B cell (primary cell): ENCODE measurements around the gene MYRIP. TPM values are rescaled to one million over a fixed set of nuclear protein-coding genes. Genes with fewer than 3 reads are reported as not detected.

ENCODE experiments used
- ATAC-seq: fragments of 200-7000 bp; cut with Tn5 transposase; one replicate; pipeline ENCODE4 v1.10.0; 2021; ENCODE audit warnings: low read depth, mild to moderate bottlenecking, moderate number of reproducible peaks, moderate library complexity
- CTCF ChIA-PET: fragments of 350-600 bp; sonication (Branson Sonifier 250); formaldehyde crosslinking; loops from one replicate; lab custom pipeline; 2021; ENCODE audit warnings: antibody characterized with exemption, inconsistent platforms; lab: Charles Lee
- POLR2A ChIA-PET: fragments of 350-600 bp; sonication (Branson Sonifier 250); formaldehyde crosslinking; loops from one replicate; lab custom pipeline; 2021; ENCODE audit warnings: antibody characterized with exemption; lab: Charles Lee
- DNase-seq: peaks from one replicate; pipeline ENCODE4 v3.0.0; 2013
- H2AFZ ChIP-seq: 2 replicates; pipeline ENCODE4 v1.6.1; 2012; ENCODE audit warnings: mild to moderate bottlenecking, low read depth, low read length; ENCODE audit not compliant: insufficient read depth, poor library complexity, severe bottlenecking
- H3K27ac ChIP-seq, 2 donors: 1 replicate in 1 of 2; 2 replicates in 1 of 2; pipeline ENCODE4 v1.5.1; 2012 to 2013; ENCODE audit warnings: low read length in 2 of 2, mild to moderate bottlenecking in 2 of 2, moderate library complexity in 1 of 2
- H3K27me3 ChIP-seq, 4 experiments: fragments of 200-600 bp in 1 of 4; sonication (generic) in 1 of 4; replicated peaks in 1 of 4; 1 replicate in 2 of 4; 2 replicates in 2 of 4; pipeline versions ENCODE4 v1.6.1 to v1.7.0; 2013 to 2016; ENCODE audit warnings: low read length in 3 of 4, mild to moderate bottlenecking in 2 of 4, mixed read lengths in 1 of 4, moderate library complexity in 1 of 4; ENCODE audit not compliant: insufficient read depth in 4 of 4, control insufficient read depth in 3 of 4; ENCODE audit errors: control extremely low read depth in 1 of 4
- H3K36me3 ChIP-seq, 2 experiments: replicated peaks in 1 of 2; 1 replicate in 1 of 2; 2 replicates in 1 of 2; pipeline versions ENCODE4 v1.6.1 to v1.7.1; 2013; ENCODE audit warnings: low read length in 1 of 2; ENCODE audit not compliant: insufficient read depth in 2 of 2, control insufficient read depth in 1 of 2; ENCODE audit errors: control extremely low read depth in 1 of 2, extremely low read depth in 1 of 2
- H3K4me1 ChIP-seq, 2 donors: fragments of 200-600 bp in 1 of 2; sonication (generic) in 1 of 2; 1 replicate in 1 of 2; 2 replicates in 1 of 2; pipeline versions ENCODE4 v1.5.1 to v1.6.1; 2013 to 2017; ENCODE audit warnings: low read length in 2 of 2; ENCODE audit not compliant: control insufficient read depth in 2 of 2, insufficient read depth in 2 of 2
- H3K4me2 ChIP-seq: replicated peaks from 2 replicates; pipeline ENCODE3; 2012; ENCODE audit warnings: mild to moderate bottlenecking, low read depth, low read length; ENCODE audit not compliant: poor library complexity, severe bottlenecking
- H3K4me3 ChIP-seq, 5 experiments: fragments of 200-600 bp in 1 of 5; sonication (generic) in 1 of 5; 1 replicate in 3 of 5; 2 replicates in 2 of 5; pipeline versions ENCODE4 v1.5.1 to v1.7.0; 2011 to 2016; ENCODE audit warnings: low read length in 4 of 5, mild to moderate bottlenecking in 4 of 5, low read depth in 2 of 5, control low read depth in 1 of 5, moderate library complexity in 1 of 5; ENCODE audit not compliant: insufficient read depth in 1 of 5; ENCODE audit errors: control extremely low read depth in 1 of 5, extremely low read depth in 1 of 5
- H3K79me2 ChIP-seq: fragments of 200-600 bp; sonication (generic); one replicate; pipeline ENCODE4 v1.6.0; 2016; ENCODE audit warnings: low read length; ENCODE audit not compliant: control insufficient read depth, insufficient read depth
- H3K9ac ChIP-seq: fragments of 200-600 bp; sonication (generic); 2 replicates; pipeline ENCODE4 v1.6.1; 2017; ENCODE audit warnings: mild to moderate bottlenecking, low read length, moderate library complexity
- H3K9me3 ChIP-seq, 3 donors: one replicate each; pipeline versions ENCODE4 v1.6.1 to v1.7.1; 2013; ENCODE audit warnings: low read length in 2 of 3; ENCODE audit not compliant: control insufficient read depth in 2 of 3, insufficient read depth in 1 of 3; ENCODE audit errors: control extremely low read depth in 1 of 3
- H4K20me1 ChIP-seq: 2 replicates; pipeline ENCODE4 v1.6.0; 2012; ENCODE audit warnings: mild to moderate bottlenecking, low read length; ENCODE audit not compliant: insufficient read depth, control insufficient read depth, poor library complexity, severe bottlenecking
- H3K27ac Mint-ChIP-seq: one replicate; pipeline ENCODE4 v1.8.0; 2021; ENCODE audit warnings: mixed read lengths
- H3K27me3 Mint-ChIP-seq: one replicate; pipeline ENCODE4 v1.8.0; 2021; ENCODE audit warnings: mixed read lengths
- H3K4me1 Mint-ChIP-seq: one replicate; pipeline ENCODE4 v1.8.0; 2021; ENCODE audit warnings: mixed read lengths
- H3K4me3 Mint-ChIP-seq: one replicate; pipeline ENCODE4 v1.8.0; 2021; ENCODE audit warnings: mixed read lengths
- H3K9me3 Mint-ChIP-seq: one replicate; pipeline ENCODE4 v1.8.0; 2022; ENCODE audit warnings: mixed read lengths; ENCODE audit not compliant: insufficient read depth
- CTCF ChIP-seq: fragments of 200-600 bp; IDR thresholded peaks from one replicate; pipeline ENCODE4 v1.8.0; 2022; ENCODE audit warnings: antibody characterized with exemption, mild to moderate bottlenecking
- EZH2 ChIP-seq: IDR thresholded peaks from 2 replicates; pipeline ENCODE4 v1.6.1; 2012; ENCODE audit warnings: borderline replicate concordance, low read depth, mild to moderate bottlenecking, moderate library complexity, low read length; ENCODE audit not compliant: insufficient read depth, poor library complexity, severe bottlenecking
- WGBS: methylation state at CpG from one replicate; pipeline ENCODE4 v1.1.5; 2013; ENCODE audit warnings: missing lambda C conversion rate; ENCODE audit not compliant: insufficient coverage; 5-methylcytosine and 5-hydroxymethylcytosine counted together
- intact Hi-C: fragments of 100-400 bp; cut with micrococcal nuclease; formaldehyde crosslinking; loops from one replicate; pipeline ENCODE4 v1.10.0; 2022
- polyA plus RNA-seq: library from polyadenylated mRNA; depleted of rRNA; stranded (reverse); fragments of >200 nt; gene quantifications from 2 replicates; pipeline ENCODE4 v1.2.3, GENCODE V29; 2012
- total RNA-seq, 2 donors: library from RNA; stranded (reverse); fragments of 120-200 nt in 1 of 2; gene quantifications; 1 replicate in 1 of 2; 2 replicates in 1 of 2; pipeline versions ENCODE4 v1.2.3 to v1.2.4, GENCODE V29; 2013 to 2022

Gene MYRIP
- total and polyA plus RNA-seq, 2 donors (not counting 1 experiment from before 2014, with no cell fraction given), result 0.03 to 0.10 TPM

- peaks cover 4% of the 10 kb centered on the region for H3K9me3 Mint-ChIP-seq
- peaks cover 0 to 6% (median 0%) of the 10 kb centered on the region in 3 donors for H3K9me3 ChIP-seq
- H3K4me1 Mint-ChIP-seq, result no peaks in the 10 kb centered on the region
- peaks cover 9% of the 10 kb centered on the region for H3K27me3 Mint-ChIP-seq
- ChIA-PET POLR2A (no interaction called here), CTCF (no interaction called here)
- TF ChIP-seq EZH2 (no peak), CTCF (no peak)
- intact Hi-C loops, result no loop called here
- H4K20me1 ChIP-seq, result no peaks in the 10 kb centered on the region
- no peaks in the 10 kb centered on the region for H3K79me2 ChIP-seq
- no peak overlapping the region for H3K4me3 ChIP-seq
- no peak overlapping the region for H3K27ac Mint-ChIP-seq
- ATAC-seq, result no peak
- H3K4me1 ChIP-seq, result no peaks in the 10 kb centered on the region
- no peaks in the 10 kb centered on the region for H3K36me3 ChIP-seq
- peaks cover 0 to 4% (median 0%) of the 10 kb centered on the region in 4 experiments for H3K27me3 ChIP-seq
- H3K9ac ChIP-seq, result no peak overlapping the region
- H3K4me3 Mint-ChIP-seq, result no peak overlapping the region
- no peak overlapping the region for H2AFZ ChIP-seq
- WGBS, result 90% methylated on average over 2 of the region's 4 CpGs
- H3K4me2 ChIP-seq, result no peak overlapping the region
- no peak for DNase-seq
- no peak overlapping the region for H3K27ac ChIP-seq
These were observed 29.1 kb upstream of the MYRIP start for GRCh38 chr3:39780352-39780751.

- WGBS, result 83% methylated on average over 1 of the region's 1 CpG
- H3K27ac Mint-ChIP-seq, result no peak overlapping the region
- peaks cover 4% of the 10 kb centered on the region for H3K9me3 Mint-ChIP-seq
- DNase-seq (no peak), ATAC-seq (no peak)
- no peaks in the 10 kb centered on the region for H3K4me1 ChIP-seq
- H4K20me1 ChIP-seq, result no peaks in the 10 kb centered on the region
- H3K4me1 Mint-ChIP-seq, result no peaks in the 10 kb centered on the region
- TF ChIP-seq CTCF (no peak), EZH2 (no peak)
- no peak overlapping the region for H3K4me2 ChIP-seq
- H2AFZ ChIP-seq, result no peak overlapping the region
- peaks cover 9% of the 10 kb centered on the region for H3K27me3 Mint-ChIP-seq
- CTCF ChIA-PET, result no interaction called here
- H3K9me3 ChIP-seq, result peaks cover 0 to 6% (median 0%) of the 10 kb centered on the region in 3 donors
- intact Hi-C loops, result no loop called here
- H3K27ac ChIP-seq, result no peak overlapping the region
- no peak overlapping the region for H3K4me3 ChIP-seq
- peaks cover 0 to 4% (median 0%) of the 10 kb centered on the region in 4 experiments for H3K27me3 ChIP-seq
- H3K4me3 Mint-ChIP-seq, result no peak overlapping the region
- H3K9ac ChIP-seq, result no peak overlapping the region
- POLR2A ChIA-PET, result no interaction called here
- H3K79me2 ChIP-seq, result no peaks in the 10 kb centered on the region
- no peaks in the 10 kb centered on the region for H3K36me3 ChIP-seq
These were observed 28.4 kb upstream of the MYRIP start for GRCh38 chr3:39781025-39781424.
